Panc1 (cell line): ENCODE results near the gene EFNA5. TPM values are rescaled to one million over a fixed set of nuclear protein-coding genes. Genes with fewer than 3 reads are reported as not detected.
"Not testable (repeated sequence)": the region's sequence is repeated elsewhere in the genome, so short reads cannot be mapped to it uniquely, and the experiment has no call there.

ENCODE experiments used
- ATAC-seq: fragments of 200-7000 bp; cut with Tn5 transposase; 2 replicates; pipeline ENCODE4 v1.9.1; 2020; ENCODE audit warnings: mild to moderate bottlenecking, moderate library complexity
- BruUV-seq: library from RNA; stranded (reverse); fragments of 400-500 nt; replicated peaks from 2 replicates; lab custom pipeline; 2021; lab: Mats Ljungman, UMichigan
- CTCF ChIA-PET: fragments of 300-600 bp; sonication (Branson Sonifier 250); formaldehyde crosslinking; loops from one replicate; lab custom pipeline; 2022; ENCODE audit warnings: antibody characterized with exemption; lab: Charles Lee
- POLR2A ChIA-PET: fragments of 300-600 bp; sonication (Branson Sonifier 250); formaldehyde crosslinking; loops from one replicate; lab custom pipeline; 2022; ENCODE audit warnings: antibody characterized with exemption; lab: Charles Lee
- DNase-seq: peaks from one replicate; pipeline ENCODE4 v3.0.0-alpha.2; 2010; ENCODE audit warnings: low read depth, low spot score
- H3K27ac ChIP-seq: 2 replicates; pipeline ENCODE4 v1.5.1; 2011; ENCODE audit warnings: mild to moderate bottlenecking, low read length, inconsistent platforms
- H3K27me3 ChIP-seq: fragments of 200-500 bp; sonication (Bioruptor generic); 2 replicates; pipeline ENCODE4 v1.6.0; 2014; ENCODE audit warnings: low read length, inconsistent platforms; ENCODE audit not compliant: control insufficient read depth, insufficient read depth
- H3K36me3 ChIP-seq: fragments of 200-500 bp; sonication (Bioruptor generic); 2 replicates; pipeline ENCODE4 v1.5.1; 2014; ENCODE audit warnings: inconsistent platforms, mild to moderate bottlenecking, low read length, moderate library complexity; ENCODE audit not compliant: control insufficient read depth, insufficient read depth
- H3K4me1 ChIP-seq: 2 replicates; pipeline ENCODE4 v1.5.1; 2011; ENCODE audit warnings: inconsistent platforms, mild to moderate bottlenecking, low read length, moderate library complexity; ENCODE audit not compliant: control insufficient read depth, insufficient read depth
- H3K4me3 ChIP-seq, 2 experiments: 2 replicates each; pipeline ENCODE4 v1.5.1; 2011 to 2012; ENCODE audit warnings: low read depth in 2 of 2, low read length in 2 of 2, mild to moderate bottlenecking in 2 of 2, inconsistent platforms in 1 of 2, moderate library complexity in 1 of 2
- H3K9me3 ChIP-seq: fragments of 200-500 bp; sonication (Bioruptor generic); 2 replicates; pipeline ENCODE4 v1.5.1; 2014; ENCODE audit warnings: low read depth, mild to moderate bottlenecking, inconsistent platforms, low read length, moderate library complexity; ENCODE audit not compliant: control insufficient read depth, insufficient read depth
- CTCF ChIP-seq: fragments of 450-650 bp; IDR thresholded peaks from 2 replicates; pipeline ENCODE4 v1.5.1; 2017; ENCODE audit warnings: mild to moderate bottlenecking
- POLR2AphosphoS5 ChIP-seq: IDR thresholded peaks from 2 replicates; pipeline ENCODE4 v1.6.1; 2012; ENCODE audit warnings: mild to moderate bottlenecking, low read depth, low read length, moderate library complexity
- SIN3A ChIP-seq: IDR thresholded peaks from 2 replicates; pipeline ENCODE4 v1.6.1; 2012; ENCODE audit warnings: low read depth, mild to moderate bottlenecking, low read length, moderate library complexity, borderline replicate concordance; ENCODE audit not compliant: insufficient read depth
- TCF7L2 ChIP-seq: IDR thresholded peaks from 2 replicates; pipeline ENCODE4 v1.6.1; 2011; ENCODE audit warnings: mild to moderate bottlenecking, low read depth, low read length, inconsistent platforms
- in situ Hi-C: cut with HindIII; loops from 2 replicates; pipeline ENCODE4 v1.10.0; 2016; ENCODE audit warnings: low sequenced_read_pairs, low pct_unique_long_range_greater_than_20kb
- intact Hi-C: fragments of 100-400 bp; cut with micrococcal nuclease; formaldehyde crosslinking; loops from one replicate; pipeline ENCODE4 v1.10.0; 2022; ENCODE audit not compliant: unreplicated experiment
- total RNA-seq: library from RNA; stranded (reverse); gene quantifications from one replicate; pipeline ENCODE4 v1.2.1, GENCODE V29; 2021; ENCODE audit not compliant: unreplicated experiment
- TF ChIP-seq, protein P1 (sequence below), 2 experiments: IDR thresholded peaks; 2 replicates each; pipeline ENCODE4 v1.6.1; 2011 to 2012; ENCODE audit warnings: low read depth in 2 of 2, control low read depth in 1 of 2, low read length in 1 of 2, mild to moderate bottlenecking in 1 of 2, moderate library complexity in 1 of 2; ENCODE audit not compliant: insufficient read depth in 1 of 2

Gene EFNA5
- total RNA-seq, 1 experiment from 2014 or later, result 30.5 TPM

DNA sequence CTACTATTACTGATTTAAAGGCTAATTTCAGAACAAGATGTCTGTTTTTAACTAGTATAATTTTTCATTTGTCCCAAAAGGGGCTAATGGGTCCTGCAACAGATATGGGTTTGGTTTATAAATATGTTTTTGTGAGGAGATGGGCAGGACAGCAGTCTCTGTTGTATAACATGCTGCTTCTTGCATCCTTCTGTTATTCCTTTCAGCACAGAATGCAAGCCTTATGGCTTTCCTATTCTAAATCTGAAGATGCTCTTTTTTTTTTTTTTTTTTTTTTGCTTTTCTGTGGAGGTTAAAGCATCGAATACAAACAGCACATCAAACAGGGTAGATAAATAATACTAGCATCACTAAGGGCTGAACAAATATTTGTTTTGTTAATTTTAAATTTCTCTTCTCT, 235.7 kb downstream of the EFNA5 start:
- peaks cover 11% of the 10 kb centered on the region; the same call in 1 of the 2 replicates for H3K9me3 ChIP-seq
- no peak overlapping the region for H3K27ac ChIP-seq
- ChIA-PET CTCF (interaction anchor here (0.7 kb wide), 1 partner anchor 211 kb away, joined by 8 read pairs; no protein-coding TSS in a partner anchor), POLR2A (no interaction called here)
- H3K4me3 ChIP-seq, result no peak overlapping the region
- no peak for DNase-seq
- no peak for ATAC-seq
- peaks cover 30% of the 10 kb centered on the region for H3K4me1 ChIP-seq
- TF ChIP-seq TCF7L2, result no peak
- no peak for TF ChIP-seq CTCF
- TF ChIP-seq POLR2AphosphoS5, result no peak
- no peak for TF ChIP-seq SIN3A
- TF ChIP-seq, protein P1, sequence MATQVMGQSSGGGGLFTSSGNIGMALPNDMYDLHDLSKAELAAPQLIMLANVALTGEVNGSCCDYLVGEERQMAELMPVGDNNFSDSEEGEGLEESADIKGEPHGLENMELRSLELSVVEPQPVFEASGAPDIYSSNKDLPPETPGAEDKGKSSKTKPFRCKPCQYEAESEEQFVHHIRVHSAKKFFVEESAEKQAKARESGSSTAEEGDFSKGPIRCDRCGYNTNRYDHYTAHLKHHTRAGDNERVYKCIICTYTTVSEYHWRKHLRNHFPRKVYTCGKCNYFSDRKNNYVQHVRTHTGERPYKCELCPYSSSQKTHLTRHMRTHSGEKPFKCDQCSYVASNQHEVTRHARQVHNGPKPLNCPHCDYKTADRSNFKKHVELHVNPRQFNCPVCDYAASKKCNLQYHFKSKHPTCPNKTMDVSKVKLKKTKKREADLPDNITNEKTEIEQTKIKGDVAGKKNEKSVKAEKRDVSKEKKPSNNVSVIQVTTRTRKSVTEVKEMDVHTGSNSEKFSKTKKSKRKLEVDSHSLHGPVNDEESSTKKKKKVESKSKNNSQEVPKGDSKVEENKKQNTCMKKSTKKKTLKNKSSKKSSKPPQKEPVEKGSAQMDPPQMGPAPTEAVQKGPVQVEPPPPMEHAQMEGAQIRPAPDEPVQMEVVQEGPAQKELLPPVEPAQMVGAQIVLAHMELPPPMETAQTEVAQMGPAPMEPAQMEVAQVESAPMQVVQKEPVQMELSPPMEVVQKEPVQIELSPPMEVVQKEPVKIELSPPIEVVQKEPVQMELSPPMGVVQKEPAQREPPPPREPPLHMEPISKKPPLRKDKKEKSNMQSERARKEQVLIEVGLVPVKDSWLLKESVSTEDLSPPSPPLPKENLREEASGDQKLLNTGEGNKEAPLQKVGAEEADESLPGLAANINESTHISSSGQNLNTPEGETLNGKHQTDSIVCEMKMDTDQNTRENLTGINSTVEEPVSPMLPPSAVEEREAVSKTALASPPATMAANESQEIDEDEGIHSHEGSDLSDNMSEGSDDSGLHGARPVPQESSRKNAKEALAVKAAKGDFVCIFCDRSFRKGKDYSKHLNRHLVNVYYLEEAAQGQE (IDR thresholded peaks at IDR 0.05; ENCODE audit: insufficient read depth in 1 of 2, low read depth in 2 of 2, low read length in 1 of 2), result no peak
- BruUV-seq, result no TSS peak
- no peaks in the 10 kb centered on the region for H3K27me3 ChIP-seq
- intact Hi-C loops (loop anchor here (5.0 kb wide), 1 partner anchor 137 kb away; no protein-coding TSS in a partner anchor), in situ Hi-C loops (no loop called here)
- no peaks in the 10 kb centered on the region for H3K36me3 ChIP-seq

GRCh38 chr5:107433646-107434045, 237.1 kb downstream of the EFNA5 start:
- intact Hi-C loops, H3K4me3 ChIP-seq, BruUV-seq, DNase-seq, POLR2A ChIA-PET, H3K9me3 ChIP-seq, ATAC-seq, H3K27ac ChIP-seq, CTCF ChIA-PET, H3K36me3 ChIP-seq, in situ Hi-C loops, H3K27me3 ChIP-seq: not testable (repeated sequence)
- H3K4me1 ChIP-seq, result peaks cover 33% of the 10 kb centered on the region

DNA sequence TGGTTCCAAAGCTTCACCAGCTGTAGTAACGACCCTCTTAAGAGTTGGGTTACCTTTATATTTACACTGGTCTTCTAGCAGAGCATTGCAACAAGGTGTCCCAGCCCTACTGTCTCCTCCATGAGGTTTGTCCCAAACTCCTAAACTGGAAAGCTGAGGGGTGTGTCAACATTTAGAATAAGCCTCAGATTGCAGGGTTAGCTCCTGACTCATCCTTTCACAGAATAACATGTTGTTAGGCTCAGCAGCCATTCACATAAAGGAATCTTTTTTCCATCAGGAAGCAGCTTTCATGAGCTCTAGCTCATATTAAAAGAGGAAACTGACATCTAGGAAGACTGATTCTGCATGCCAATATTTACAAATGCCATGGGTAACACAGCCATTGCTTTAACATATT, 238.7 kb downstream of the EFNA5 start:
- DNase-seq (no peak), ATAC-seq (peak; percentile 79)
- POLR2A ChIA-PET, result no interaction called here
- CTCF ChIA-PET, result no interaction called here
- Histone ChIP-seq H3K4me1 (peaks cover 35% of the 10 kb centered on the region), H3K36me3 (no peaks in the 10 kb centered on the region), H3K27ac (peak overlapping the region; percentile 67), H3K9me3 (no peaks in the 10 kb centered on the region), H3K4me3 (peak overlapping the region in 1 of 2 experiments; percentile 4; a peak in 1 of 4 replicates), H3K27me3 (no peaks in the 10 kb centered on the region)
- intact Hi-C loops (no loop called here), in situ Hi-C loops (no loop called here)
- BruUV-seq, result no TSS peak
- TF ChIP-seq CTCF (no peak), SIN3A (no peak), POLR2AphosphoS5 (no peak), TCF7L2 (no peak)
- TF ChIP-seq, protein P1 (IDR thresholded peaks at IDR 0.05; ENCODE audit: insufficient read depth in 1 of 2, low read depth in 2 of 2, low read length in 1 of 2), result no peak
